Activated CD4-positive, alpha-beta T cell treated with anti-CD3 and anti-CD28 coated beads for 36 hours (primary cell): ENCODE results near the gene AHNAK. TPM values are rescaled to one million over a fixed set of nuclear protein-coding genes. Genes with fewer than 3 reads are reported as not detected.

Source experiments
- ATAC-seq: fragments of 200-7000 bp; cut with Tn5 transposase; one replicate; pipeline ENCODE4 v1.10.0; 2021; ENCODE audit warnings: mild to moderate bottlenecking, moderate library complexity
- CTCF ChIA-PET: fragments of 350-600 bp; sonication (Branson Sonifier 250); formaldehyde crosslinking; loops from one replicate; lab custom pipeline; 2021; ENCODE audit warnings: antibody characterized with exemption; lab: Charles Lee
- POLR2A ChIA-PET: fragments of 350-600 bp; sonication (Branson Sonifier 250); formaldehyde crosslinking; loops from one replicate; lab custom pipeline; 2021; ENCODE audit warnings: antibody characterized with exemption, inconsistent platforms; lab: Charles Lee
- DNase-seq: peaks from one replicate; pipeline ENCODE4 v3.0.0-alpha.2; 2020
- H3K27ac Mint-ChIP-seq: one replicate; pipeline ENCODE4 v1.8.0; 2021; ENCODE audit warnings: mixed read lengths
- H3K27me3 Mint-ChIP-seq: one replicate; pipeline ENCODE4 v1.8.0; 2021; ENCODE audit warnings: mixed read lengths
- H3K36me3 Mint-ChIP-seq: one replicate; pipeline ENCODE4 v1.8.0; 2021; ENCODE audit warnings: low read depth, mixed read lengths
- H3K4me1 Mint-ChIP-seq: one replicate; pipeline ENCODE4 v1.8.0; 2021; ENCODE audit warnings: mixed read lengths
- H3K4me3 Mint-ChIP-seq: one replicate; pipeline ENCODE4 v1.8.0; 2021; ENCODE audit warnings: mild to moderate bottlenecking, moderate library complexity, mixed read lengths
- H3K9me3 Mint-ChIP-seq: one replicate; pipeline ENCODE4 v1.8.0; 2021; ENCODE audit warnings: low read depth, mixed read lengths
- intact Hi-C, 2 experiments: fragments of 100-400 bp; cut with DNase I in 1 of 2; cut with micrococcal nuclease in 1 of 2; formaldehyde crosslinking; loops; one replicate each; pipeline versions ENCODE4 v1.14.2 to v1.15.1; 2022 to 2024; cut with DNase I, micrococcal nuclease
- total RNA-seq, 2 experiments: library from RNA; stranded (reverse); gene quantifications; one replicate each; pipeline ENCODE4 v1.2.3, GENCODE V29; 2021

The AHNAK gene
- total RNA-seq, 2 experiments from 2014 or later, result 47.3 to 54.7 TPM

- Mint-ChIP-seq H3K27me3 (no peaks in the 10 kb centered on the region), H3K36me3 (no peaks in the 10 kb centered on the region), H3K27ac (no peak overlapping the region), H3K9me3 (no peaks in the 10 kb centered on the region), H3K4me1 (no peaks in the 10 kb centered on the region), H3K4me3 (no peak overlapping the region)
- DNase-seq (no peak), ATAC-seq (no peak)
- intact Hi-C loops, result no loop called here
- ChIA-PET CTCF (interaction anchor here (0.8 to 1.4 kb wide), 2 partner anchors 13 to 38 kb away, joined by 4 to 5 read pairs; no protein-coding TSS in a partner anchor), POLR2A (no interaction called here)
Observed at GRCh38 chr11:62462508-62462892, 84.1 kb downstream of the AHNAK start.

- Mint-ChIP-seq H3K4me3 (no peak overlapping the region), H3K9me3 (no peaks in the 10 kb centered on the region), H3K4me1 (no peaks in the 10 kb centered on the region), H3K36me3 (no peaks in the 10 kb centered on the region), H3K27me3 (no peaks in the 10 kb centered on the region), H3K27ac (no peak overlapping the region)
- DNase-seq (no peak), ATAC-seq (no peak)
- intact Hi-C loops, result no loop called here
- CTCF ChIA-PET, result interaction anchor here (0.8 to 1.4 kb wide), 2 partner anchors 14 to 37 kb away, joined by 4 to 5 read pairs; no protein-coding TSS in a partner anchor
- POLR2A ChIA-PET, result interaction anchor here (0.6 kb wide), 1 partner anchor 217 kb away, joined by 3 read pairs; the partner anchor contains the start of gene UBXN1
Observed at GRCh38 chr11:62461740-62462507, 84.7 kb downstream of the AHNAK start.

- Mint-ChIP-seq H3K4me1 (no peaks in the 10 kb centered on the region), H3K27ac (no peak overlapping the region), H3K4me3 (no peak overlapping the region), H3K36me3 (no peaks in the 10 kb centered on the region), H3K27me3 (no peaks in the 10 kb centered on the region), H3K9me3 (no peaks in the 10 kb centered on the region)
- intact Hi-C loops, result no loop called here
- no peak for ATAC-seq
- DNase-seq, result no peak
- CTCF ChIA-PET, result interaction anchor here (1.1 to 2.5 kb wide), 3 partner anchors 10 to 79 kb away, joined by 3 to 6 read pairs (median 3); no protein-coding TSS in a partner anchor
- POLR2A ChIA-PET, result no interaction called here
Observed at GRCh38 chr11:62459080-62459479, 87.5 kb downstream of the AHNAK start.

GRCh38 chr11:62458212-62459002 lies 88.2 kb downstream of the AHNAK start:
- DNase-seq, result no peak
- CTCF ChIA-PET, result interaction anchor here (0.6 to 2.5 kb wide), 5 partner anchors 34 to 448 kb away, joined by 3 to 6 read pairs (median 3); no protein-coding TSS in a partner anchor
- Mint-ChIP-seq H3K27ac (no peak overlapping the region), H3K27me3 (no peaks in the 10 kb centered on the region), H3K4me3 (no peak overlapping the region), H3K36me3 (no peaks in the 10 kb centered on the region), H3K4me1 (no peaks in the 10 kb centered on the region), H3K9me3 (no peaks in the 10 kb centered on the region)
- POLR2A ChIA-PET, result no interaction called here
- intact Hi-C loops, result no loop called here
- no peak for ATAC-seq

- intact Hi-C loops, result no loop called here
- H3K9me3 Mint-ChIP-seq, result no peaks in the 10 kb centered on the region
- ATAC-seq (no peak), DNase-seq (no peak)
- no peaks in the 10 kb centered on the region for H3K27me3 Mint-ChIP-seq
- H3K36me3 Mint-ChIP-seq, result no peaks in the 10 kb centered on the region
- no peaks in the 10 kb centered on the region for H3K4me1 Mint-ChIP-seq
- ChIA-PET POLR2A (interaction anchor here (0.6 kb wide), 1 partner anchor 35 kb away, joined by 4 read pairs; no protein-coding TSS in a partner anchor), CTCF (interaction anchor here (0.6 to 2.5 kb wide), 4 partner anchors 33 to 449 kb away, joined by 3 to 6 read pairs (median 4); no protein-coding TSS in a partner anchor)
- no peak overlapping the region for H3K4me3 Mint-ChIP-seq
- no peak overlapping the region for H3K27ac Mint-ChIP-seq
Observed at GRCh38 chr11:62457478-62457877, 89.1 kb downstream of the AHNAK start.

- DNase-seq (no peak), ATAC-seq (no peak)
- Mint-ChIP-seq H3K27me3 (no peaks in the 10 kb centered on the region), H3K27ac (no peak overlapping the region), H3K4me1 (no peaks in the 10 kb centered on the region), H3K36me3 (no peaks in the 10 kb centered on the region), H3K9me3 (no peaks in the 10 kb centered on the region), H3K4me3 (no peak overlapping the region)
- POLR2A ChIA-PET, result no interaction called here
- CTCF ChIA-PET, result interaction anchor here (2.5 kb wide), 1 partner anchor 32 kb away, joined by 6 read pairs; no protein-coding TSS in a partner anchor
- intact Hi-C loops, result no loop called here
Observed at GRCh38 chr11:62456630-62457029, 90.0 kb downstream of the AHNAK start.

GRCh38 chr11:62452839-62453468 lies 93.7 kb downstream of the AHNAK start:
- no peak for ATAC-seq
- H3K4me1 Mint-ChIP-seq, result no peaks in the 10 kb centered on the region
- no peak for DNase-seq
- no peak overlapping the region for H3K27ac Mint-ChIP-seq
- no peaks in the 10 kb centered on the region for H3K36me3 Mint-ChIP-seq
- intact Hi-C loops, result no loop called here
- peaks cover 4% of the 10 kb centered on the region for H3K27me3 Mint-ChIP-seq
- no peak overlapping the region for H3K4me3 Mint-ChIP-seq
- ChIA-PET CTCF (interaction anchor here (0.6 to 1.0 kb wide), 2 partner anchors 28 to 115 kb away, joined by 3 read pairs; no protein-coding TSS in a partner anchor), POLR2A (no interaction called here)
- no peaks in the 10 kb centered on the region for H3K9me3 Mint-ChIP-seq

GRCh38 chr11:62452261-62452660 lies 94.3 kb downstream of the AHNAK start:
- intact Hi-C loops, result no loop called here
- Mint-ChIP-seq H3K4me3 (no peak overlapping the region), H3K36me3 (no peaks in the 10 kb centered on the region), H3K4me1 (no peaks in the 10 kb centered on the region), H3K27ac (no peak overlapping the region), H3K9me3 (no peaks in the 10 kb centered on the region), H3K27me3 (peaks cover 6% of the 10 kb centered on the region)
- POLR2A ChIA-PET, result no interaction called here
- DNase-seq (no peak), ATAC-seq (no peak)
- CTCF ChIA-PET, result interaction anchor here (0.6 kb wide), 1 partner anchor 115 kb away, joined by 3 read pairs; no protein-coding TSS in a partner anchor

GRCh38 chr11:62451241-62451621 lies 95.4 kb downstream of the AHNAK start:
- Mint-ChIP-seq H3K9me3 (no peaks in the 10 kb centered on the region), H3K4me3 (no peak overlapping the region), H3K27ac (no peak overlapping the region), H3K36me3 (no peaks in the 10 kb centered on the region), H3K27me3 (peaks cover 13% of the 10 kb centered on the region), H3K4me1 (no peaks in the 10 kb centered on the region)
- POLR2A ChIA-PET, result no interaction called here
- CTCF ChIA-PET, result interaction anchor here (1.3 kb wide), 1 partner anchor 40 kb away, joined by 4 read pairs; no protein-coding TSS in a partner anchor
- DNase-seq, result no peak
- intact Hi-C loops, result no loop called here
- ATAC-seq, result no peak

- ATAC-seq, result no peak
- H3K4me1 Mint-ChIP-seq, result no peaks in the 10 kb centered on the region
- H3K27me3 Mint-ChIP-seq, result peaks cover 15% of the 10 kb centered on the region
- no peak overlapping the region for H3K27ac Mint-ChIP-seq
- ChIA-PET POLR2A (no interaction called here), CTCF (interaction anchor here (0.6 to 1.3 kb wide), 3 partner anchors 21 to 40 kb away, joined by 3 to 4 read pairs (median 3); no protein-coding TSS in a partner anchor)
- H3K36me3 Mint-ChIP-seq, result no peaks in the 10 kb centered on the region
- intact Hi-C loops, result no loop called here
- no peaks in the 10 kb centered on the region for H3K9me3 Mint-ChIP-seq
- no peak overlapping the region for H3K4me3 Mint-ChIP-seq
- no peak for DNase-seq
Observed at GRCh38 chr11:62450543-62451240, 95.9 kb downstream of the AHNAK start.
